ENCODE data around the gene EIF2S2.

The EIF2S2 gene

DNA sequence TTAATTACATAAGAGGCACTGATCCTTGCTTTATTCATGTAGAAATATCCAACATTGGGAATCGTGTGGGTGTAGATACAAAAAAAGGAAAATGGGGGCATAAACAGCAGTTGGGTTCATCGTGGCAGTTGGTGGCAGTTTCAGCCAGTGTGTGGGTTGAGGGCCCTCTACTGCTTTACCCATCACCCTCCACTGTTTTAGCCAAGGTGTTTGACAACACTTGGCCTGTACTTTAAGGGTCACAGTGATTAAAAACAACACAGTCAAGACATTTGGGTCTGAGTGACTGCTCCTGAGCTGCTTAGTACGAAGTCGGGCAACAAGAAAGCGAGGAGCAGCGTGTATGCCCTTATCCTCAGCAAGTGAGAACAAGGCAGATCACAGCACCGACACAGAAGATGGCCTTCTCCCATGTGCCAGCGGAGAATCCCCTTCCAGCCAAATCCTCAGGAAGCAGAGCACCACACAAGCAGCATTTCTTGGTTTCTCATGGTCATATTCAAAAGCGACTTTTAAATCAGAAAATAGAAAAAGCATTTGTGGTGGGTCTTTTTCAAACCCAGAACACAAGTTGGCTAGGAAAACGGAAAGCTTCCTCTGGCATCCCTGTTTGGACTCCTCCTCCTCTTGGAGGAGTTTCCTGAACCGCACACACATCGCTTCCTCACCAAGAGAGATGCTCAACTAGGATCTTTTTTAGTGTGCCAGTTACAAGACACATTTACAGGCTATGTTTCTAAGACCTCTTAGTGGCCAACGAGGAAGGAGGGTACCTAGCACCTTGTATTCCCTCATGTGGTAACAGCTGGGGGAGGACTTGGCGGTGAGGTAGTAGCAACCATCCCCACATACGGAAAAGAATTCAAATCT is 23.5 kb downstream of the EIF2S2 start:
- DNase-seq, result no peak

GRCh38 chr20:34085544-34086040 is 26.5 kb downstream of the EIF2S2 start:
- no peak for DNase-seq

- DNase-seq, result no peak
These were observed 27.7 kb downstream of the EIF2S2 start for GRCh38 chr20:34084227-34084923.

DNA sequence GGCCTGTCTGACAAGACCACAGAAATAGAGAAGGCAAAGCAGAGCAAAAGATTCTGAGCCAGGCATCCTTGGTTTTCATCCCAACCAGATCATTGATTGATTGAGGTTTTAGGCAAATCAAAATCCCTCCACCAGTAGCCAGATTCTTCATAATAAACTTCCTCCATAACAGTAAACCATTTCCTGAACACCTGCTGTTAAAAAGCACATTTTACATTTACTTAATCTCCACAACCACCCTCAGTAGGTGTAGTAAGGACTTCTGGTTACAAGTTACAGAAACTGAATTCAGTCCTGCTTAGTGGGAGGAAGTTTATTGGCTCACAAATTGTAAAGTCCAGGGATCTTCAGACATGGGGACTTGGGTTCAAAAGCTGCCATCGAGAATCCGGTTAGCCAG is 28.3 kb downstream of the EIF2S2 start:
- DNase-seq, result no peak

DNA sequence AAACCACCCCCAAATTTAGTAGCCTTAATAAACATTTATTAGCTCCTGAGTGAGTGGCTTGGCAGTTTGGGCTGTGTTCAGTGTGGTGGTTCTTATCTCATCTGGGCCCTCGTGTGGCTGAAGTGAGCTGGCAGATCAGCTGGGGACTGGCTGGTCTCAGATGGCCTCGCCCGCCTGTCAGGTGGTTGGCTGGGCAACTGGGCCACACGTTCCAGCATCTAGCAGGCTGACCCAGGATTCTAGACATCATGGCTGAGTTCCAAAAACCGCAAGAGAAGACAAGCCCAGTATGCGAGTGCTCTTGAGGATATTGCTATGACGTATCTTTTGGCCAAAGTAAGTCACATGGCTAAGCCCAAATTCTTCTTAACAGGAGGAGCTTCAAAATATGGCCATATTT is 28.9 kb downstream of the EIF2S2 start:
- DNase-seq, result peak; percentile 97

DNA sequence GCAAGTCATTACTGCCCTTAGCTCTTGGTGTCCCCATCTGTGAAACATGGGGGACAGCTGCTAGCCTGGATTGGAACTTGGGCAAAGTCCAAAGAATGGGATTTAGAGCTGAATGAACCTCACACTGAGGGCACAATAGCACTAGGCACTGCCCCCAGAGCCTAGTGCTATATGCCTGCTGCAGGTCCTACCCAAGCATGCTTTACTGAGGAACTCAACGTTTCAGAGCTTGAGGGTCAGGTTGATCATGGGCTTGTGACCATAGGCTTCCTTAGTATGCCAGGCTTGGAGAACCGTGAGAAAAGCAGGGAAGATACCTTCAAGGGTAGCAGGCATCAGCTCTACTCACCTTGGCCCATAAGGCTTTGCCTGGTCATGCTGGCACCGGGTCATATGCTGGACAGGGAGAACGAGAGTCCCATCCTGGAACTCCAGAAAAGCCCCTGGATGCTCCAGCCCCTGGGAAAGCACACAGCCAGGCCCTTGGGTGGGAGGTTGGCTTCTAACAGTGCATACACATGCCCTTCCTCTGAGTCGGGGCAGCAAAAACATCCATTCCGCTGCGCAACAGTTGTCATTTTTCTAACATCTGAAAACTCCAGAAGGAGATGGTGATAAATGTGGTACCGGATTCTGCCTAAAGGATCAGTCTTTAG is 29.7 kb downstream of the EIF2S2 start:
- no peak for DNase-seq

GRCh38 chr20:34079818-34080217 is 32.2 kb downstream of the EIF2S2 start:
- no peak for DNase-seq

GRCh38 chr20:34078540-34078939 is 33.5 kb downstream of the EIF2S2 start:
- DNase-seq, result no peak

- no peak for DNase-seq
These were observed 35.1 kb downstream of the EIF2S2 start for GRCh38 chr20:34076952-34077351.

GRCh38 chr20:34075647-34076046 is 36.4 kb downstream of the EIF2S2 start:
- no peak for DNase-seq

DNA sequence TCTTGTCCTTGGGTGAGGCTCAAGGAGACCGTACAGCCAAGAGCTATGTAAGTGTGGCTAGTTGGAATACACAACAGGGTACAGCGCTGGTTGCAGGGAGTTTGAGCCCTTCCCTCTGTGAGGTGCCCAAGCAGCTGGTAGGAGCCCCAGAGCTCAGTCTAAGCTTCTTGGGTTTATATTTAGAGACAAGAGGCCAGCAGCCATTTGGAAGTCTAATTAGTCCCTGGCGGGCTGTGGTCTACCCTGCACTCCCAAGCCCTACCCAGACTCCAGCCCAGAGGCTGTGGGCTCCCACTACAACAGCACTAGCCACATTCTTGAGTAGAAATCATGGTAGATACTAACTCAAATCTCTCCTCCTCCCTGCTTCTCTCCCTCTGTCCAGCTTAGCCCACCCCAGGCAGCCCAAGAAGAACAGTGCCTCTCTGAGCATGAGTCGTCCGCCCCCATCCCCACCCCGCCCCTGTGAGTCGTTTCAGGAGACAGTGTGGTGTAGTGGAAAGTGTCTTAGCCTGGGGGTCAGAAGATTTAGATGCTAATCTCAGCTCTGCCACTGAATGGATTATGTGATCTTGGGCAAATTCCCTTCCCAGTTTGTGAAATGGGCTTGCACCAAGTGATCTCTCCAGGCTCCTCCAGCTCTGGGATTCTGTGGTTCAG is 37.8 kb downstream of the EIF2S2 start:
- DNase-seq, result no peak

DNA sequence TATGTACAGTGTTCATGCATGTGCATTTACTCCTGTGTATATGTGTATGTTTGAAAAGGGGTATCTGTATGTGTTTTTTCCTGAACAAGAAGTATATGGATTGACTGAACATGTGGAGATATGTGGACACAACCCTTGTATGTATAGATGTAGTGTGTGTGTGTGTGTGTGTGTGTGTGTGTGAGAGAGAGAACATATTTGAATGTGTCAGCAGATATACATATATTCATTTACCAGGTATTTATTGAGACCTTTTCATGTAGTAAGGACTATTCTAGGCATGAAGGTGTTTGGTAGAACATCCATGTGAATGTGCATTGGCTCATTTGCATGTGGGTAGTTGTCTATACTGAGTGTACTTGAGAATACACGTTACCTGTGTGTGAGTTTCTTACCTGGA is 39.3 kb downstream of the EIF2S2 start:
- no peak for DNase-seq

DNA sequence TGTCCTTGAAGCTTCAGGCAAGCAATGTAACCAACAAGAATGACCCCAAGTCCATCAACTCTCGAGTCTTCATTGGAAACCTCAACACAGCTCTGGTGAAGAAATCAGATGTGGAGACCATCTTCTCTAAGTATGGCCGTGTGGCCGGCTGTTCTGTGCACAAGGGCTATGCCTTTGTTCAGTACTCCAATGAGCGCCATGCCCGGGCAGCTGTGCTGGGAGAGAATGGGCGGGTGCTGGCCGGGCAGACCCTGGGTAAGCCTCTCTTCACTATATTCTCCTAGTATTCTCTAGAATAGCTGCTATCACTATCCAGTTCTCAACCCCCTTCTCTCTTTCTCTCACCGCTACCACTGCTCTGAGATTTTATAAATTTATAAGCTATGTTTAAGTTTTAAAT is 40.0 kb downstream of the EIF2S2 start:
- DNase-seq, result no peak

GRCh38 chr20:34070859-34071258 is 41.2 kb downstream of the EIF2S2 start:
- no peak for DNase-seq

DNA sequence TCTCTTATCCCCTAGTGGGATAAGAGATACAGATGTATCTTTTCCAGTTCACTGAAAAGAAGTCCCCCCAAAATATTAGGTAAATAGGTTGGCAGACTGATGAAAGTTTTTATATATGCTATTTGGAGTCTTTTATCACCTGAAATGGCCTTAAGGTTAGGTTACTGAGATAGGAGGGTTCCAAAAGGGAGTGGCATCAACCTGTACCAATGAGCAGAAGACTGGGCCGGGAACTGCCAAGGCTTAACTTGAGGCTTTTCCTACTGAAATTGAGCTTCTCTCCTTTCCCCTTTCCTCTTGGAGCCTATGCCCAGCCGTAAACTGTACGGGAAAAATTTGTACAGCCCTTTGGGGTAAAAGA is 42.0 kb downstream of the EIF2S2 start:
- no peak for DNase-seq

GRCh38 chr20:34069341-34070078 is 42.5 kb downstream of the EIF2S2 start:
- DNase-seq, result peak; percentile 58

DNA sequence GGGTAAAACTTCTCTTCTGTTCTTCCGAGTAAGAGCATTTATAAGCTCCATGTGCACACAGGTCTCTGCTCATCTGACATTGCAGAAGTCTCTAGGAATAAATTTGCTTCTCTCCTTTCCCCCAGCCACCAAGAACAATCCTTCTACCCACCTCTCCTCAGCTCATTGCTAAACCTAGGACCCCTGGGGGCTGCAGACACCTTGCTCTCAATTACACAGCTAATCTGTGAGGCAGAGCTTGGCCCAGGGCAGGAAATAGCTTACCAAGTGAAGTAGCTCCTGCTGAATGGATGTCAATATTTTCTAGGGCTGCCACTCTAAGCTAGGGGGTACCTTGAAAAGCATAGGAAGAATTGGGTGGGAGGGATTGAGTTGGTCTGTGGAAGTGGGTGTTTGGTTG is 44.0 kb downstream of the EIF2S2 start:
- no peak for DNase-seq

DNA sequence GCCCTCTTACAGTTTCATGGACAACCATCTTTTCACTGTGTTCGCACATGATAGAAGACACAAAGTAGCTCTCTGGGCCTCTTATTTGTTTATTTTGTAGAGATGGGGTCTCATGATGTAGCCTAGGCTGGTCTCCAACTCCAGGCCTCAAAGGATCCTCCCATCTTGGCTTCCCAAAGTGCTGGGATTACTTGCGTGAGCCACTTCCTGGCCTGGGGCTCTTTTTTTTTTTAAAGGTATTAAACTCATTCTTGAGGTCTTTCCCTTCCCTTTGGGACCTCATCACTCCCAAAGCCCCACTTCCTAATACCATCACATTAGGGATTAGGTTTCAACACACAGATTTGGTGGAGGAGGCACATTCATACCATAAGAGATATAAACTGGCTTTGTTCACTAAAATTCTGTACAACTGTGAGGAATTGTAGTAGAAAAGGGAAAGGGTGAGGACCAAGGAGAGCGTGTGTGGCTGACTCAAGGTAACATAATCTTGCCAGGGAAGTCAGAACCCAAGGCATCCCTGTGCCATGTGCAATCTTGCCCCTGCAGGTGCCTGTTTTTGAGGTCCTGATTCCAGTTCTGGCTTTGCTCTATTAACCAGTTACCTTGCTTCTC is 45.5 kb downstream of the EIF2S2 start:
- peak; percentile 55 for DNase-seq

GRCh38 chr20:34065260-34065659 is 46.8 kb downstream of the EIF2S2 start:
- DNase-seq, result peak; percentile 64

DNA sequence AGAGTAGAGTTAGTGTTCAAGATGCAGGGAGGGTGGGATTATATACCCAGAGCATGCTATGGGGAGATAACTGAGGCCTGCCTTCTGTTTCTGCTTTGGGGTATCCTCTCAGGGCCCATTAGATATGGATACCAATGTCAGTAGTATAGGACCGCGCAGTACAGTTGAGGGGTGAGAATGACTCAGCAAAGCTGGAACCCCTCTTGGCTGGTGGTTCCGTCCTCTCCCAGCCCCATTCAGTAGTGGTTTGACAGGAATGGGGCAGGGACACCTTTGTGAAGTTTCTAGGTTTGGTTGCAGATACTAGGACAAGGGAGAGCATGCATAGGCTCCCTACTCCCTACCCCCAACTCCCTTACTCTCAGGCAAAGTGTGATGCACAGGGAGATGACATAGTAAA is 47.8 kb downstream of the EIF2S2 start:
- no peak for DNase-seq

GRCh38 chr20:34062570-34063482 is 49.2 kb downstream of the EIF2S2 start:
- DNase-seq, result peak; percentile 48

Measured in NCI-H226 (cell line).